HG03439 (cell line): Measurements from ENCODE around the gene ECE1.

Source experiments
- ATAC-seq: cut with Tn5 transposase; IDR thresholded peaks from one replicate; pipeline ENCODE4 v1.9.1; 2021; ENCODE audit warnings: mild to moderate bottlenecking, moderate library complexity; ENCODE audit not compliant: unreplicated experiment

Gene ECE1

DNA sequence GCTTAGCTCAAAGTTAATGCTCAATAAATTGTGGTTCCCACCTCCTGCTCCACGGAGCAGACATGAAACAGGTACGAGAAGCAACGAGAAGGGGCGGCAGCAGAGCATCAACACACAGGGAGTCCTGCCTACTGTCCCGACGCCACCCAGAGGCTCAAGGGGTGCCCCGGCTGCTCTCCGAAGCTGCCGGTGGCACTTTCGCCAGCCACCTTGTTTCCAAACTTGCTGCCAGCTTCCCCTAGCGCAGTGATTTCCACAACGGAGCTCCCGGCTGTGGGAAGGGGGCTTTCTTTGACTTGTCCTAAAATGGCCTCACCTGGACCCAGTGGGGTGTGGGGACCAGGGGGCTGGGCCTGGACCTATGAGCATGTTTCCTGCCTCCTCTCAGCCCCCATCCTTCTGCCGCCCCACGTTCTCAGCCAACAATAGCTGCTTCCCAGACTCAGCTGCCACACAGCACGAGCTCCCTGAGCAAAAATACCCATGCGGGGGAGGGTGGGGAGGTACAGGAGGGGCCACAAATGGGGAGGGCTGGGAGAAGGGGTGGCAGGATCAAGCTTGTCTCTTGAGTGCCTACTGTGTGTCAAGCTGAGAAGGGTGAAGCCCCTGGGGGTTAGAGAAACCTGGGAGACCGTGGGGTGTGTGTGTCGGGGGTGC, 35.6 kb upstream of the ECE1 start:
- no peak for ATAC-seq

DNA sequence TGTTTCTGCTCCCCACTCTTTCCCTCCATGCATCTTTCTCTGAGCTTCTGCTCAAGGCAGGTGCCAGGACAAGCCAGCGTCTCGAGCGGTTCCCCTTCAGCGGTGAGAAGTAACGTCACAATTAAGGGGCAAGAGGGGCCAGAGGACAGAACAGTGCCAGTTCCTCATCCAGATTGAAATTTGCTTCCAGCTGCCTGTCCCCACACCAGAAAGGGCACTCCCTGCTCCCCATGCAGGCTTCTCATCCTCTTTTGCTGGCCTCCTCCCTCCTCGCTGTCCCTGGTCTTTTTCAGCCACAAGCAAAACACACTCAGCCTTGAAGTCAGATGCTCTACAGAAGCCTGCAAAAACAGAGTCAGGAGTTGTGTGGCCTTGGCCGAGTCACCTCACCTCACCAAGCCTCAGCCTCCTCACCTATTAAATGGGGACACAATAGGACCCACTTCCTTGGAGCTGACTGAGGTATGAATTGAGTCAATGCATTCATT, 35.0 kb upstream of the ECE1 start:
- no peak for ATAC-seq

DNA sequence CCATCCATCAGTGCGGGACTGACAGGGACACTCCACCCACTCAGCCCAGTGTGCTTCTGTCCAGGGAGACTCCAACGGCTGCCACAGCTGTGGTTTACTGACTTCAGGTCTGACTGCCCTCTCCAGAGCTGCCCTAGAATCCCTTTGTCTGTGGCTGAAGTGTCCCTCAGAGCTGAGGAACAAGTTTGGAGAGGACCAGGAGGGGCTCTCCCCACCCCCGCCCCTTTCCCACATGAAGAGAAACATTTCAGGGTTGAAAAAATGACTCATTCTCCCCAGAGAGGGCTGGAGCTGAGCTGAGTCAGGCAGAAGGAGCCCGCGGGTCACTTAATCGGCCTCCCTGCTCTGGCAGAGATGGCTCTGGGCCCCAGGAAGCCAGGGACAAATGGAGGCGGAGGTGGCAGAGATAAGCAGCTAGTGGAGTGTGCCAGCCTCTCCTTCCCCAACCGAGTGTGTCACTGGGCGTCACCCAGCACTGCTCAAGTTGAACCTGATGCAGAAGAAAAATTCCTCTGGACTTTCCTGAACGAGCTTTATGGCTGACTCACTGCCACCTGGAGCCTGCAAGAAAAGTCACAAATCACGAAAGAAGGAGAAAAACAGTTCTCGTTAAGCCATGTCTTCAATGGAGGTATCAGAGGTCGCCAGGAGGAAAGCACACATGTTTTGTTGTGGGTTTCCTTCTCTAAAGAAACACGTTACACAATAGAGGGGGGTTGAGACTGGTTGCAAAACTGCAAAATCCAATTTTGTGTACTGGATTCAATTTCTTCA, 34.3 kb upstream of the ECE1 start:
- no peak for ATAC-seq

DNA sequence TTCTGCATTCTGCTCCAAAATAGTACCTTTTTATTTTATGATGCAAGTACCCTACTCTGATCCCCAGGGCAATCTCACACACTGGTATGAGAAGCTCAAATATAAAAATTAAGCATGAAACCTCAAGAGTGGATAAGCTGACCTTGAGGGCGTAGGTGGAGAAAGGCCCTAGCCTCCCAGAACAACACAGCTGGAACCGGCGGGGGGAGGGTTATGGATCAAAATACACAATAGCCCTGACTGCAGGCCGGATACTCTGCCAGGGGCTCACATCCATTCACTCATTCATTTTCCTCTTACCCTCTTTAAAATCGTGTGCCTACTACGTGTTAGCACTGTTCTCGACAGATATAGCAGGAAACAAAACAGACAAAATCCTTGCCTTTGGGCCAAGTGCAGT, 32.8 kb upstream of the ECE1 start:
- no peak for ATAC-seq

DNA sequence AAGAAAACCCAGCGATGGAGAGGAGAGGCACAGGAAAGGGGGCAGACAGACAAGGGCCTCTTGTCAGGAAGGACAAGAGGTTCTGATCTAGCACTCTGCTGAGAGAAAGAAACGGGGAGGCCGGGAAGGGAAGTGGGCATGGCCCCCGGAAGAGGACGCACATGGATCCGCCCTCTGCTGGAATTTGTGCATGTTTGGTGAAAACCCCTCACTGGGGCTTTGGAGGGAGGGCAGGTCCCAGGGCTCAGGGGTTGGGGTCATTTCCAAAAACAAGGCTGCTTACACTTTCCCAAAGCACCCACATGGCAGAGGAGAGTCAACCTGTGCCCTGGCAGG, 32.4 kb upstream of the ECE1 start:
- ATAC-seq: no peak

DNA sequence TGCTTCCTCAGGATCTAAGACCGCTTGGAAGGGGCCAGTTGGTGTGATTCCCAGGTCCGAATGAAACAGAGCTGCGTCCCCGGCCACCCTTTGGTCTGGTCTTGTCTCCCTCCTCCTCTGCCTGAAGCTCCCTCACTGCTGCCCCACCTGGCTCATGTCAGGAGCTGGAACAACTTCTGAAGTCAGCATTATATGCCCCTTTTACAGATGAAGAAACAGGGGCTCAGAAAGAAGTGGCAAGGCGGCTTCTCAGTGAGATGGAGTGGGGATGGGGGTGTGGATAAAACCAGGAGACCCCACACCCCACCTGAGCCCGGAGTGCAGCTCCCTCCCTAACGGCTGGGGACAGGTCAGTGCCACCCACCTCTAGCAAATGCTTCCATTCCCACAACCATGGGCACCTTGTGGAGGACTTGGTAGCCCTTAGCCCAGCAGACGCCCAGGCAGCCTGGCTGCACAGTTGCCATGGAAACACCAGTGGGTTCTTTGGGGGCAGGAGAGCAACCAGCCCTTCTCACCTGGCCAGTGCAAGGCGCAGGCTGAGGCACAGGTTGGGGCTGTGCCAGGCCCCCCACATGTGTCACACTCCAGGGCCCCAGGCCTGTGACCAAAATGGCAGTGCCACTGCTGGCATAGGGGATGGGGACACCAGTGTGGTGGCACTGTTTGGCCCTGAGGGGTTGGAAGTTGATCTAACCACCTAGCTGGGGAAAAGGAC, 31.9 kb upstream of the ECE1 start:
- no peak for ATAC-seq

DNA sequence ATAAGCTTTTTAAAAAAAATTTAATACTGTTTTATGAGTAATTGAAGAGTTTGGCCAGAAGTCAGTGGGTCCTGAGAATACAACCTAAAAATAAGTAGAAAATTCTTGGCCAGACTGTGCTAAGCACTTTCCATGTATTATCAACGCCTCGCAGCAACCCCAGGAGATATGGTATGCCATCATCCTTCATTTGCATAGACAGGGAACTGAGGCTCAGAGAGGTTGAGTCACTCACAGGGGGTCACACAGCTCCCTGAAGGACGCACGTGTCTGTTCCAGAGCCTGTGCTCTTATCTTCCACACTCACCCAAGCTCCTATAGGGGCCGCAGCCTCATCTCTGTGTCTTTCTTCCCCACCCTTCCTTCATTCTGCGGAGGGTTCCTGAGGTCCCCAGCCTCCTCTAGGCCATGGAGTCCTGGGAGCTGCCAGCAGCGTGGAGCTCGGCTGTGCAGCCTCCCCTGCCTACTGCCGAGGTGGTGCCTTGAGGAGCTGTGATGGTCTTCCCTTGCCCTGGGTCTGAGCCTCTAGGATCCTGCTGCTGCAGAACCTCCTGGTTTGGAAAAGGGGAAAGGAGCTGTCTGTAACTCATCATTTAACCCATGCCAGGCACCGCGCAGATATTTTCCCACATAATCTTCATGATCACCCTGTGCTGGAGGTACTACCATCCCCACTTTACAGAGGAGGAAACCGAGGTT, 30.3 kb upstream of the ECE1 start:
- ATAC-seq: no peak

DNA sequence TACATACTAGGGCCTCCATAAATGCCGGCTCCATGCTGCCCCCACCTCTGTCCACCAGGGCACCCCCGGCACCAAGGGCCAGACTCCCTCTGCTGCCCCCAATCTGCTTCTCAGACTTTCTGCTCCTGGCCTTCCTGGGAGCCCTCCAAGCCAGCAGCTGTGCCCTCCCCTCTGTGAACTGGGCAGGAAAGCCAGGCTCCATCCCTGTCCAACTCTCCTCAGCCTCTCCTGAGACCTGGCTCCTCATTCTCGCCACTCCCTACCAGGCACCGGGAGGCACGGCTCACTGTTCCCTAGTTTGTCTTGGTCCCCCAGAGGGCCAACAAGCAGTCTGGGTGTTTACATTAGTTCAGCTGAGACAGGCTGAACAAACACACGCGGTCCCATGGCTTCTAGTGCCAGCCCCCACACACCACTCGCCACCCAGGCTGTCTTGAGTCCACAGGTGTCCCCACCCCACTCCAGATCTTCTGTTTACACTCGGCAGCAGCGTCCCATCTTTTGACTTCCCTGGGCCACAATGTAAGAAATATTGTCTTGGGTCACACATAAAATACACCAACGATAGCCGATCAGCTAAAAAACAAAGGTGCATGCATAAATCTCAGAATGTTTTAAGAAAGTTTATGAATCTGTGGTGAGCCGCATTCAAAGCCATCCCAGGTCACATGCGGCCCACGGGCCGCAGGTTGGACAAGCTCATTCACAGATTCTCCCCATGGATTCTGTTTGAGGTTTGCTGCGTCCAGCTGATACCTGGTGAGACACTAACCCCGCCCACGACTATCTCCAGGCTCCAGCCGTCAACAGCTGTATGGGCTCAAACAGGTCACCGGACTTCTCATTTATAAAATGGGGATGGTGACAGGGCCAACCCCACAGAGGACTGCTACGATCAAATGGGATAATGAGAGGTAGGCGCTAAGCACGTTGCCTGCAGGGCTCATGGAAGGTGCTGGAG, 29.5 kb upstream of the ECE1 start:
- ATAC-seq: no peak

DNA sequence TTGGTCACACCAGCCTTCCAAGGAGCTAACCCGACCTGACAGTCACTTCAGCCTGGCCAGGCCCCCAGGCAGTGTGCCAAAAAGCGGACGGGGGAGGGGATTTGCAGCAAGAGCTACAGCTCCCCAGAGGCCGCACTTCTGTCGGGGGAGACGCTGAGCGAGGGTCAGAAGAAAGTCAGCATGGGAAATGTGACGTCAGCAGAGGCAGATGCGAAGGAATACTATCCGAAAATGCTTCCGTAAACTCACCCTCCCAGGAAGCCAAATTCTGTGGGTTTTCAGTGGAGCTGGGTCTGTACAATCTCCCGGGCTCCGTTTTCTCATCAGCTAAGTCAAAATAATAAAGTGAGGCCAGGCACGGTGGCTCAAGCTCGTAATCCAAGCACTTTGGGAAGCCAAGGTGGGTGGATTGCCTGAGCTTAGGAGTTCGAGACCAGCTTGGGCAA, 28.5 kb upstream of the ECE1 start:
- ATAC-seq: no peak

DNA sequence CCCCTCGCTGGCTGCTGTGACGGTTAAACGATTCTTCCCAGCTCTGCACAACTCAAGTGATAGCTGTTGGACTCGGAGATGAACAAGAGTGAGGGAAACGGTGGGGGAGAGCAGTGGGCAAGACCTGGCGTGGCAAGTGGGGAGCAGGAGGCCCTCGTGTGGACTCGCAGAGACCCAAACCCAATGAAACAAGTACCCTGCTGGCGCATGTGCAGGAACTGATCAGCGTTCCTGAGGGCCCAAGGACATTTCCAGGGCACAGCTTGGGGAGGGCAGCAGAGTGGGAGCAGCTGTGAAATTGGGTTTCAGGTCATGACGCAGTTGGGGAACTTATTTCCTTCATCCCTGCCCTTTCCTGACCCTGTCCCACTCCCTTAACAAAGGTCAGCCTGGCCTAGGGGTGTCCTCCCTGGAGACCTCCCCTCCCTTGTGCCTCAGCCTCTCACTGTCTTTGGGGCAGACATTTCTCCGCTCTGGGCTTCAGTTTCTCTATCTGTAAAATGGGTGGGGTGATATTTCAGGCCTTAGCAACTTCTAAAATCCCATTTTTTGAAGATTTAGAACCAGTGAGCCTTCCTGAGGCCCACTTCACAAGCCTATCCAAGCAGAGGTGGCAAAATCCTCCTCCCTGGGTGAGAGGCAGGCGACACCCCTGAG, 27.9 kb upstream of the ECE1 start:
- no peak for ATAC-seq

DNA sequence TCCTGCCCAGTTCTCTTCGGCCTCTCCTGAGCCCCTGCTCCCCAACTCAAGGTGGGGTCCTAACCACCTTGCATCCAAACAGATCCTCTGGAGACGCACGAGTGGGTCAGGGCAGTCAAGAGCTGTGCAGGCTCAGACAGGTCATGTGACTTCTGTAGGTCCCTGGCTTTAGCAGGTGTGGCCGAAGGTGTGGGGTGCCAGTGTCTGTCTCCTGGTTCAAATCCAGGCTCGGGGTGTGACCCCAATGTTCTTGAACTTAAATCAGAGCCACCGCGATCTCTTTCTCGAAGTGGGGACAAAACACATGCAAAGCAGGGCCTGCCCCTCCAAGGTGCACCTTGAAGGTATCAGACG, 27.4 kb upstream of the ECE1 start:
- ATAC-seq: no peak

DNA sequence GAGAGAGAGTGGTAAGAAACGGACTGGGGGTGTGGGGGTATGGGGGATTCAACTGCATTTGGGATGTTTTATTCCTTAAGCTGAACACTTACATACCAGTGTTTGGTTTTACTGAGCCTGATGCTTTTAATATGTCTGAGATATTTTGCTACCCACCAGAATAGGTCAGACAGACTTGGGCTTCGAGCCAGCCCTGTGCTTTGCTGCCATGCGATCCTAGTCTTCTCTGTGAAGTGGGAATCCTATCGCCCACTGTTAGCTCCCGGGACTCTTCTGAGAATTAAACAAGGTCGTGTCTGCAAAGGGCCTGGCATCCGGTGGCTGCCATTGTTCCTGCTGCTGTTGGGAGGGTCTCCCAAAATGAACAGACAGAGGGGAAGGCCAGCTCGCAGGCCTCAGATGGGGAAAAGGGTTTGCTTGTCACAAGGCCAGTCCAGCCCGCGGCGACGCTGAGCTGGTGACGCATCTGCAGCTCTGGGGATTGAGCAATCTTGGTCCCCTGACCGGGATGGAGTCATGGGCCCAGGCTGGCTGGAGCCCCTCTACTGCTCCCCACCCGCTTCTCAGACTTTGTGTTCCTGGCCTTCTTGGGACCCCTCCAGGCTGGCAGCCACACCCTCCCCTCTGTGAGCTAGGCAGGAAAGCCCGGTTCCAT, 26.9 kb upstream of the ECE1 start:
- ATAC-seq: no peak

DNA sequence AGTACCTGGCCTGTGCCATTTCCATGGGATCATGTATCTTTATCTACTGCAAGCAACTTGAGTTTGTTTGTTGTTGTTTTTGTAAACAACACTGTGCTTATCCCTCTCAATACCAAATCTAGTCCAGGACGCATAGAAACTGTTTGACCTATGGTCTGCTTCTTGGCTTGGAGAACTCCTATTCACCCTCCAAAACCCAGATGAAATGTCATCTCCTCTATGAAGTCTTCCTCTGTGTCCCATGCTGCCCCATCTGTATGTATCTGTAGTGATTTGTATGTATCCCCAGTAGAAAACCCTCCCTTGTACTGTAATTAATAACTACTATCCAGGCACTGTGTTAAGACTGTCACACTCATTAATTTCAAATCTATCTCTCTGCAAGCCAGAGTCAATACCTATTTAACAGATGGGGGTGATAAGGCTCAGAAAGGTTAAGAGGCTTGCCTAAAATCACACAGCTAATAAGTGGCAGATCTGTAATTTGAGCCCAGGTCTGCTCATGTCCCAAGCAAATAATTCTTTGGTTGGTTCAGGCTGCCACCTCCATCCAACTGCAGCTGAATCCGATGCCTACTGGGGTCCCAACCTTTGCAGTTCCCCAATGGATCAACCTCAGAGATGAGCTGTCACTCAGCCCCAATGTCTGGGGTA, 24.6 kb upstream of the ECE1 start:
- no peak for ATAC-seq

DNA sequence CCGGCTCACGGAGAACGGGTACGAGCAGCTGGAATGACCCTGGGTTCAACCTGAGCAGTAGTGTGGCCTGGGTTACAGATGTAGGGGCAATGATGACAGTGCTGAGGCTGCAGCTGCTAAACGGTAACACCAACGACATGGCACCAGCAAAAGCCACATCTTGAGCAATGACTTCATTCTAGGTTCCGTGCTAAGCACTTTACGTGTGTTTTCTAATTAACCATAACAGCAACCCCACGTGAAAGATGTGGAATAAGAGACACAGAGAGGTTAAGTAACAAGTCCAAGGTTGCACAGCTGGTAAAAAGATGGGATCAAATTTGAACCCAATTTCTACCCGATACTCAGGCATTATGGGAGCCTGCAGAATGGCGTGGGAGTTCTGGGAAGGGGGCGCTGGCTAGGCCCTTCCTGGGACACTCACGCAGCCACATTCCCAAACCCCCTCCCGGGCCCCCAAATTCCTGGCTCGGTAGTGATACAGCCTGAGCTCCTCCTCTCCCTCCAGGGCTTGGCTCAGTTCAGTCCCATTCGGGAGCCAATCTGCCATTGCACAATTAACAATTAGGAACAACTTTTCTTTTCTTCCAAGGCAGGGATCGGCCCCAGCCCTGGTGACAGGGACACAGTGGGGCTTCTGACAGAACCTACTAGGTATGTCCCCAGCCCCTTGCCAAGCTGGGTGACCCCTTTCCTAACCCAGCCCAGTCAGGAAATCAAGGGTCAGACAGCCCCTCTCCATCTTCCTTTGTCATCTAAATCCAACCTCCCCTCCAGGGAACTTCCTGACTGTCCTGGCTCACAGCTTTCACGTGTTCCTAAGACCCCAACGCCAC, 23.8 kb upstream of the ECE1 start:
- ATAC-seq: no peak

DNA sequence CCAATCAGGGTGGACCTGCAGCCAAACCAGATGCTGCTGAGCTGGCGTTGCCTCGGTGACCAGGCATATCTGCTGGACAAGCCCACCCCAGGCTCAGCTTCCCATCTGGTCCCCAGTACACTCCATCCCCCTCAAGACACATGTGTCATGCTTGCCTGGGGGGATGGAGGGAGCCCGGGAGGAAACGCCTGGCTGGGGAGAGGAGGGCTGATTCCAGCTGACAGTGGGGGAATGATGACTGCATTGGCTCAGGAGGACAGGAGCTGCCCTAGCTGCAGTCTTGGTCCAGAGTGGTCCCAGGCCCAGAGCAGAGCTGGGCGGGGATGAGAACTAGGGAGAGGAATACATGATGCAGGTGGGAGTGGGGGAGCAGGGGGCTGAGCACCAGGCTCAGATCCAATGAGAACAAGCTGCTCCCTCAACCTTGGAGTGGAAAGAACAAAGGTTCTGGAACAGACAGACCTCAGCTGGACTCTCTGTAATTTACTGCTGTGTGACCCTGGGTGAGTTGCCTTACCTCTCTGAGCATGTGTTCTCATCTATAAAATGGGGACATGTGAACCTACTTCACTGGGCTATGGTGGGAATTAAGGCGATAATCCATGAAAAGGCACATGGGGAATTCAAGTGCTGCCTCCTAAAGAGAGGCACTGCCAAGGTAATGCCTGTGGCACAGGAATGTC, 23.1 kb upstream of the ECE1 start:
- no peak for ATAC-seq

DNA sequence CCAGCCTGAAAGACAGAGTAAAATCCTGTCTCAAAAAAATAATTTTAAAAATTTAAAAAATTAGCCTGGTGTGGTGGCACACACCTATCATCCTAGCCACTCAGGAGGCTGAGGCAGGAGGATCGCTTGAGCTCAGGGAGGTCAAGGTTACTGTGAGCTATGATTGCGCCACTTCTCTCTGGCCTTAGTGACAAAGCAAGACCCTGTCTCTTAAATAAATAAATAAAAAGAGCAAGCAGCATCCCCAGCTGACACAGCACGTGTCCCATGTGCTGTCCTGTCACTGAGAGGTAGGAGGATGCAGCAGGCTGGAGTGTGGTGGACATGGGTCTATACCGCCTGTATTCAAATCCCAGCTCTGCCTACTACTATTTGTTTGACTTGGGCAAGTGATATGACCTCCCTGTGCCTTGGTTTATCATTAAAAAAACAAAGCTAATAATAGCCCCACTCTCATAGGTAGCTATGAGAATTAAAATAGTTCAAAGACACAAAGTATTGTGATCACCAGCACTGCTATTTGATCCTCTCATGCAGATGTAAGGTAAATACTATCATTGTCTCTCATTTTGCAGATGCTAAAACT, 22.2 kb upstream of the ECE1 start:
- no peak for ATAC-seq

DNA sequence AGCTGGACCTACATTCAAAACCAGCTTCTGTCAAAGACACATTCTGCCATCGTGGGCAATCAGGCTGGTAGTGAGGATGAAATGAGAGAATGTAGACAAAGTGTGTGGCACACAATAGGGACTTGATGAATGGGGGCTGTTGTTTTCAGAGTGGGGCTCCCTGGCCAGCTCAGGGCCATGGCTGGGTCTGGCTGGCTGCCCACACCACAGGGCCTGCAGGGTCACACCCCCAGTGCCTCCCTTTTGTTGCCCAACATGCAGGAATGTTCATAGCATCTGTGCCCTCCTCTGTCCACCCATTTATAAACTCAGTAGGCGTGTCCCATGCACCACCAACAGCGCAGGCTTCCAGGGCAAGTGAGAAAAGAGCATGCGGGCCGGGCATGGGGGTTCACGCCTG, 20.8 kb upstream of the ECE1 start:
- ATAC-seq: no peak
